ENCODE measurements around the gene ICOS. TPM values are rescaled to one million over a fixed set of nuclear protein-coding genes. Genes with fewer than 3 reads are reported as not detected.
A peak's percentile ranks its signal among the peaks of the same experiment; 100 is the strongest.

ICOS gene
- total RNA-seq, 1 donor from 2014 or later = not detected

DNA sequence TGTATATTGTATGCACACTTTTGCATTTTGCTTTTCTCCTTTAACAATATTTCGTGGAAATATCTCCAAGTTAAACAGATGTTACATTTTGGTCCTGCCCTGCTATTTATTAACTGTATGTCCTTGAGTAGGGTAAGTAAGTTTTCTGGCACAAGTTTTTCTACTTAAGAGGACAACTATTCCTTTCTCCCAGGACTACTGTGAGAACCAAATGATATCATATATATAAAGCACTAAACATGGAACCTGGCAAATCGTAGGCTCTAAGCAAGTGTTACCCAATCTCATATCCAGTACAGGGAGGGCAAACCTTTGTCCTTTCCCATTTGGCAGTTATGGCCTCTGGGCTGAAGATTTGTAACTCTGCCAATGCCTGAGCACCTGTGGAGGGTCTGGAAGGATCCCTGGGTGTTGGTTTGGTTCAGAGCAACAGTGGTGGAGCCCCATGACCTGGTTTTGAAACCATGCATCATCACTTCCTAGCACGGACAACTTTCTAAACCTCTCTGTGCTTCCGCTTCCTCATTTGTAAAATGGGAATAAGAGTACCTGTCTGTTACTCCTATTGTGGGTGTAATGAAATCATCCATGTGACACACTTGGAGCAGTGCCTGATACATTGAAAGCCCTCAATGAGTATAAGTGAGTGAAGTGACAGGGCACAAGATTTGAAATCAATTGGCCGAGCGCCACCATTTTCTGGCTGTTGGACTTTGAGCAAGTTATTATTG, 28.3 kb upstream of the ICOS start:
- no peaks in the 10 kb centered on the region for H3K9me3 Mint-ChIP-seq (ENCODE audit: unreplicated experiment)
- peaks cover 1% of the 10 kb centered on the region for H3K27me3 Mint-ChIP-seq (ENCODE audit: unreplicated experiment)
- H3K4me3 Mint-ChIP-seq (ENCODE audit: unreplicated experiment) = no peak overlapping the region
- no peak overlapping the region for H3K27ac Mint-ChIP-seq (ENCODE audit: unreplicated experiment)
- DNase-seq (ENCODE audit: low spot score) = no peak
- TF ChIP-seq, protein P1, sequence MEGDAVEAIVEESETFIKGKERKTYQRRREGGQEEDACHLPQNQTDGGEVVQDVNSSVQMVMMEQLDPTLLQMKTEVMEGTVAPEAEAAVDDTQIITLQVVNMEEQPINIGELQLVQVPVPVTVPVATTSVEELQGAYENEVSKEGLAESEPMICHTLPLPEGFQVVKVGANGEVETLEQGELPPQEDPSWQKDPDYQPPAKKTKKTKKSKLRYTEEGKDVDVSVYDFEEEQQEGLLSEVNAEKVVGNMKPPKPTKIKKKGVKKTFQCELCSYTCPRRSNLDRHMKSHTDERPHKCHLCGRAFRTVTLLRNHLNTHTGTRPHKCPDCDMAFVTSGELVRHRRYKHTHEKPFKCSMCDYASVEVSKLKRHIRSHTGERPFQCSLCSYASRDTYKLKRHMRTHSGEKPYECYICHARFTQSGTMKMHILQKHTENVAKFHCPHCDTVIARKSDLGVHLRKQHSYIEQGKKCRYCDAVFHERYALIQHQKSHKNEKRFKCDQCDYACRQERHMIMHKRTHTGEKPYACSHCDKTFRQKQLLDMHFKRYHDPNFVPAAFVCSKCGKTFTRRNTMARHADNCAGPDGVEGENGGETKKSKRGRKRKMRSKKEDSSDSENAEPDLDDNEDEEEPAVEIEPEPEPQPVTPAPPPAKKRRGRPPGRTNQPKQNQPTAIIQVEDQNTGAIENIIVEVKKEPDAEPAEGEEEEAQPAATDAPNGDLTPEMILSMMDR (IDR thresholded peaks at IDR 0.05; ENCODE audit: unreplicated experiment) = no peak
- H3K36me3 Mint-ChIP-seq (ENCODE audit: low read depth, unreplicated experiment) = no peaks in the 10 kb centered on the region
- H3K4me1 Mint-ChIP-seq (ENCODE audit: unreplicated experiment) = peaks cover 8% of the 10 kb centered on the region

DNA sequence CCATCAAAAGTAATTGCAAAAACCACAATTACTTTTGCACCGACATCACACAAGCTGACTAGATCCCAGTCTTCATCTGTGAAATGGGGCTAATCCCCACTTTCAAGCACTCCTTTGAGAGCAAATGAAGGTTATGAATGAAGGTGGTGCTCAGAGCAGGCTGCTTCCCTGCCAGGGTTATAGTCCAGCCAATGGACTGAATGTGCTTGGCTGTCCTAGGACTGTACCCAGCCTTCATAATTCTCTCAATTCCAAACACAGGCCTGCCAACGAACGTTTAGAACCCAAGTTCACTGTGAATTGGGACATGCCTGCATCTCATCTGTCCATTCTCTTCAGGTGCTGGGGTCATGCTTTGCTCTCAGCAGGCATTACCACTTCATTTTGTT, 27.8 kb upstream of the ICOS start:
- Mint-ChIP-seq H3K27me3 (ENCODE audit: unreplicated experiment) (peaks cover 1% of the 10 kb centered on the region), H3K27ac (ENCODE audit: unreplicated experiment) (peak overlapping the region; percentile 19), H3K4me3 (ENCODE audit: unreplicated experiment) (no peak overlapping the region), H3K36me3 (ENCODE audit: low read depth, unreplicated experiment) (no peaks in the 10 kb centered on the region), H3K4me1 (ENCODE audit: unreplicated experiment) (peaks cover 8% of the 10 kb centered on the region), H3K9me3 (ENCODE audit: unreplicated experiment) (no peaks in the 10 kb centered on the region)
- DNase-seq (ENCODE audit: low spot score) = no peak
- TF ChIP-seq, protein P1 (IDR thresholded peaks at IDR 0.05; ENCODE audit: unreplicated experiment) = no peak

DNA sequence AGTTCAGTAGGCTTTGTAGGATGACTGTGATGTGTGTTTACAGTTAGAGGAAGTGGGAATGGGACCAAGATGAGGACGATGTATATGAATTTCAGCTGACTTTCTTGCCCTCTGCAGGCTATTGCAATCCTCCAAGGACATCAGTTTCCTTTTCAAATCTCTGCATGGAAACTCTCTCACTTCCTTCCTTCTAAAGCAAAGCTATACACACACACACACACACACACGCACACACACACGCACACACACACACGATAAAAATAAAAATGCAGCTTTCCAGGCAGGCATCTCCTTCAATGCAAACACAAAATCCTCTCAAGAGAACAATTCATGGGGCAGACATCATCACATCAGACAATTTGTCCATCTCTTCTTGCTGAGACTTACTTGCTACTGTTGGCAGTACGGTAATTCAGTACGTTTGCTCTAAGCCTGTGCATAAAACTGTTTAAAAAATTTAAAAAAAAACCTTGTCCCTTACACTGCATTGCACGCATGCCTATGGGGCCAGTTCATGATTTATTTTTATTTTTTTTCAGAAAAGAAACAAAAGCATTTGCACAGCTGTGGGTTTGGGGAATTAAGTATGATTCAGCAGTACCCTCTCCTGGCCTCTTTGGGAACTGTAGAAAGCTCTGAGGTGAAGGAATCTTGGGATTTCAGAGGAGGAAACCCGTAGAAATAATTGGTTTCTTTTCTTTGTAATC, 27.1 kb upstream of the ICOS start:
- DNase-seq (ENCODE audit: low spot score) = peak; percentile 46

DNA sequence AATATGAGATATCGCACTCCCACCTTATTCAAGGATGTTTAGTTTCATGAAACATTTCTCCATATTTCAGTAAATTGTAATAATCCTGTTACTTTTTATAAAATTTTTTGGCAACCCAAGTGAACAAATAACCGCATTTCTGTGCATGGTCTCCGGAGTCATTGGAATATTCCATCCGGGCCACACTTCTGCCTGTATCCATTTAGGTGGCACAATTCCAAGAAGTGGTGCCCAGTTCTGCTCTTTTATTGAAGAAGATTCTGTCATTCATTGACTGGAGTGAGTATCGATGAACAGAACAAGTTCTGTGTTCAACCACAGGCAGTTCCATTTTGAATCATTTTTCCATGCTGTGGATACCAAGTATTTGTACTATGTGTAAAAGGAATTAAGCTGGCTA, 26.6 kb upstream of the ICOS start:
- peaks cover 1% of the 10 kb centered on the region for H3K27me3 Mint-ChIP-seq (ENCODE audit: unreplicated experiment)
- H3K4me1 Mint-ChIP-seq (ENCODE audit: unreplicated experiment) = peaks cover 8% of the 10 kb centered on the region
- no peak for DNase-seq (ENCODE audit: low spot score)
- H3K4me3 Mint-ChIP-seq (ENCODE audit: unreplicated experiment) = no peak overlapping the region
- no peaks in the 10 kb centered on the region for H3K36me3 Mint-ChIP-seq (ENCODE audit: low read depth, unreplicated experiment)
- H3K27ac Mint-ChIP-seq (ENCODE audit: unreplicated experiment) = no peak overlapping the region
- TF ChIP-seq, protein P1 (IDR thresholded peaks at IDR 0.05; ENCODE audit: unreplicated experiment) = no peak
- H3K9me3 Mint-ChIP-seq (ENCODE audit: unreplicated experiment) = no peaks in the 10 kb centered on the region

More for the DNA sequence above, 27.1 kb upstream of the ICOS start:
- TF ChIP-seq, protein P1 (IDR thresholded peaks at IDR 0.05; ENCODE audit: unreplicated experiment) = peak; percentile 51
- Mint-ChIP-seq H3K36me3 (ENCODE audit: low read depth, unreplicated experiment) (no peaks in the 10 kb centered on the region), H3K4me3 (ENCODE audit: unreplicated experiment) (no peak overlapping the region), H3K4me1 (ENCODE audit: unreplicated experiment) (peaks cover 8% of the 10 kb centered on the region), H3K27me3 (ENCODE audit: unreplicated experiment) (peaks cover 1% of the 10 kb centered on the region), H3K9me3 (ENCODE audit: unreplicated experiment) (no peaks in the 10 kb centered on the region), H3K27ac (ENCODE audit: unreplicated experiment) (peak overlapping the region; percentile 19)

DNA sequence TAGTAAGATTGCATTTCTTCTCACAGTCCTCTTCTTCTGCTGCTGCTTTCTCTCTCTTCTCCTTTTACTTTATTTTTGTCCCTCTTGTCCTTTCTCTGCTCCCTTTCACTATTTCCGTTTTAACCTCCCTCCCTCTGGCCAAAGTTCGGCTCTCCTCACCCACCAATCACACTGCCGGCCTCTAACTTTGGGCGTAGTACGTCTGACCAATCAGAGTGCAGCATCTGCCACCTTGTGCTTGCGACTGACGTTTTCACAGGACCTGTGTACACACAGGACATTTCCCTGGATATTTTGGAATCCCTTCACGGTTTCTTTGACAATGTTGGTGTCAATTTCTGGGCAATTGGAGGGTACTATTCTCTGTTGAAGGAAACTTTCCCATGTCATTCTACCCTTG, 22.6 kb upstream of the ICOS start:
- Mint-ChIP-seq H3K9me3 (ENCODE audit: unreplicated experiment) (no peaks in the 10 kb centered on the region), H3K27me3 (ENCODE audit: unreplicated experiment) (peaks cover 1% of the 10 kb centered on the region)
- TF ChIP-seq, protein P1 (IDR thresholded peaks at IDR 0.05; ENCODE audit: unreplicated experiment) = no peak

More for the DNA sequence above, 22.6 kb upstream of the ICOS start:
- H3K36me3 Mint-ChIP-seq (ENCODE audit: low read depth, unreplicated experiment) = no peaks in the 10 kb centered on the region
- DNase-seq (ENCODE audit: low spot score) = no peak
- peaks cover 7% of the 10 kb centered on the region for H3K4me1 Mint-ChIP-seq (ENCODE audit: unreplicated experiment)
- no peak overlapping the region for H3K4me3 Mint-ChIP-seq (ENCODE audit: unreplicated experiment)
- H3K27ac Mint-ChIP-seq (ENCODE audit: unreplicated experiment) = no peak overlapping the region
